ENCODE data around the gene PON3.

DNA sequence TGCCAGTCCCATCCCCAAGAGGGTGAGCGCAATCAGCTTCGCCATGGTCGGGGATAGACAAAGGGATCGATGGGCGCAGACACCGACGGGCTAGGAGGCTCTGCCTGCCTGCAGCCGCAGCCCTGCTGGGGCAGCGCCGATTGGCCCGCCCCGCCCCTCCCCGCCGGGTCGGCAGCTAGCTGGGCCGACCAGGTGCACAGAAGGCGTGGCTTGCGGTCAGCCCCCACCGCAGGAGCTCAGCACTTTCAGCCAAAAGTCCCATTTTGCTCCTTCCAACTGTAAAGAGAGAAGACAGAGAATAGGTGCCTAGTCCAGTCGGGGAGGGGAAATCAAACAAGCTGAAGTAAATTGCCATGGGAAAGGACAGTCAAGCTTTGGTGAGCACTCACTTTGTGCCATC is 71.7 kb downstream of the PON3 start, which contains the start of gene PON1:
- TF ChIP-seq ZNF274 (IDR thresholded peaks at IDR 0.05; ENCODE audit: low read depth, low read length) (no peak), SUZ12 (IDR thresholded peaks at IDR 0.05; ENCODE audit: extremely low read depth, insufficient read depth, insufficient read length) (no peak)
